PC-3 (cell line): ENCODE results near the gene ACAP3. TPM values are rescaled to one million over a fixed set of nuclear protein-coding genes. Genes with fewer than 3 reads are reported as not detected.

ENCODE experiments used
- ATAC-seq: fragments of 200-7000 bp; cut with Tn5 transposase; 2 replicates; pipeline ENCODE4 v1.9.1; 2020; ENCODE audit warnings: mild to moderate bottlenecking, moderate library complexity
- BruUV-seq: library from RNA; stranded (reverse); fragments of 400-500 nt; replicated peaks from 2 replicates; lab custom pipeline; 2021; lab: Mats Ljungman, UMichigan
- CTCF ChIA-PET: fragments of 300-600 bp; sonication (Branson Sonifier 250); formaldehyde crosslinking; loops from one replicate; lab custom pipeline; 2022; ENCODE audit warnings: antibody characterized with exemption; lab: Charles Lee
- POLR2A ChIA-PET: fragments of 300-600 bp; sonication (Branson Sonifier 250); formaldehyde crosslinking; loops from one replicate; lab custom pipeline; 2022; ENCODE audit warnings: antibody characterized with exemption; ENCODE audit not compliant: unreplicated experiment; lab: Charles Lee
- DNase-seq: peaks from one replicate; pipeline ENCODE4 v3.0.0-alpha.2; 2015
- H2AFZ ChIP-seq: fragments of 300-600 bp; sonication (generic); 2 replicates; pipeline ENCODE4 v1.6.0; 2016; ENCODE audit warnings: antibody characterized with exemption, low read length
- H3F3A ChIP-seq: fragments of 300-600 bp; sonication (generic); one replicate; pipeline ENCODE4 v1.6.0; 2017; ENCODE audit warnings: antibody characterized with exemption, low read length, control low read depth, mild to moderate bottlenecking; ENCODE audit not compliant: unreplicated experiment
- H3K27ac ChIP-seq: fragments of 300-600 bp; sonication (generic); 2 replicates; pipeline ENCODE4 v1.5.1; 2016; ENCODE audit warnings: mild to moderate bottlenecking, low read length
- H3K27me3 ChIP-seq: fragments of 300-600 bp; sonication (generic); 2 replicates; pipeline ENCODE4 v1.6.1; 2016; ENCODE audit warnings: low read length, mixed read lengths
- H3K36me3 ChIP-seq: fragments of 300-600 bp; sonication (generic); 2 replicates; pipeline ENCODE4 v1.6.1; 2016; ENCODE audit warnings: low read depth, mixed run types, low read length, mixed read lengths
- H3K4me1 ChIP-seq: fragments of 300-600 bp; sonication (generic); 2 replicates; pipeline ENCODE4 v1.5.1; 2016; ENCODE audit warnings: low read length; ENCODE audit not compliant: insufficient read depth
- H3K4me2 ChIP-seq: fragments of 300-600 bp; sonication (generic); 2 replicates; pipeline ENCODE4 v1.6.0; 2016; ENCODE audit warnings: low read length
- H3K4me3 ChIP-seq: fragments of 300-600 bp; sonication (generic); 2 replicates; pipeline ENCODE4 v1.5.1; 2016; ENCODE audit warnings: mild to moderate bottlenecking, low read length, mixed read lengths
- H3K79me2 ChIP-seq: fragments of 300-600 bp; sonication (generic); 2 replicates; pipeline ENCODE4 v1.6.1; 2017; ENCODE audit warnings: low read length, mixed read lengths
- H3K9ac ChIP-seq: fragments of 300-600 bp; sonication (generic); 2 replicates; pipeline ENCODE4 v1.6.0; 2016; ENCODE audit warnings: mild to moderate bottlenecking, low read length
- H3K9me2 ChIP-seq: fragments of 300-600 bp; sonication (generic); replicated peaks from 2 replicates; pipeline ENCODE4 v1.6.1; 2016; ENCODE audit warnings: mixed run types, low read length, mixed read lengths
- H3K9me3 ChIP-seq: fragments of 300-600 bp; sonication (generic); 2 replicates; pipeline ENCODE4 v1.6.1; 2016; ENCODE audit warnings: low read length, mixed read lengths
- H4K20me1 ChIP-seq: fragments of 300-600 bp; sonication (generic); 2 replicates; pipeline ENCODE4 v1.6.1; 2016; ENCODE audit warnings: low read length, mixed read lengths
- EZH2 ChIP-seq: fragments of 300-600 bp; sonication (generic); IDR thresholded peaks from one replicate; pipeline ENCODE4 v1.6.1; 2017; ENCODE audit warnings: antibody characterized with exemption, mild to moderate bottlenecking, low read length; ENCODE audit not compliant: unreplicated experiment
- EZH2phosphoT487 ChIP-seq: fragments of 300-600 bp; sonication (generic); IDR thresholded peaks from 2 replicates; pipeline ENCODE4 v1.6.1; 2018; ENCODE audit warnings: mild to moderate bottlenecking, antibody characterized with exemption, low read length, borderline replicate concordance
- intact Hi-C: fragments of 100-400 bp; cut with micrococcal nuclease; formaldehyde crosslinking; loops from 2 replicates; pipeline ENCODE4 v1.9.0; 2023
- total RNA-seq: library from RNA; depleted of rRNA; stranded (reverse); fragments of >200 nt; gene quantifications from 2 replicates; pipeline ENCODE4 v1.2.3, GENCODE V29; 2014
- TF ChIP-seq, protein P1 (sequence below): fragments of 300-600 bp; sonication (generic); conservative IDR thresholded peaks from 2 replicates; pipeline ENCODE4 v1.5.1; 2017; ENCODE audit warnings: antibody characterized with exemption, low read depth, mild to moderate bottlenecking, low read length

ACAP3 gene
- total RNA-seq, 1 experiment from 2014 or later: 116 TPM

DNA sequence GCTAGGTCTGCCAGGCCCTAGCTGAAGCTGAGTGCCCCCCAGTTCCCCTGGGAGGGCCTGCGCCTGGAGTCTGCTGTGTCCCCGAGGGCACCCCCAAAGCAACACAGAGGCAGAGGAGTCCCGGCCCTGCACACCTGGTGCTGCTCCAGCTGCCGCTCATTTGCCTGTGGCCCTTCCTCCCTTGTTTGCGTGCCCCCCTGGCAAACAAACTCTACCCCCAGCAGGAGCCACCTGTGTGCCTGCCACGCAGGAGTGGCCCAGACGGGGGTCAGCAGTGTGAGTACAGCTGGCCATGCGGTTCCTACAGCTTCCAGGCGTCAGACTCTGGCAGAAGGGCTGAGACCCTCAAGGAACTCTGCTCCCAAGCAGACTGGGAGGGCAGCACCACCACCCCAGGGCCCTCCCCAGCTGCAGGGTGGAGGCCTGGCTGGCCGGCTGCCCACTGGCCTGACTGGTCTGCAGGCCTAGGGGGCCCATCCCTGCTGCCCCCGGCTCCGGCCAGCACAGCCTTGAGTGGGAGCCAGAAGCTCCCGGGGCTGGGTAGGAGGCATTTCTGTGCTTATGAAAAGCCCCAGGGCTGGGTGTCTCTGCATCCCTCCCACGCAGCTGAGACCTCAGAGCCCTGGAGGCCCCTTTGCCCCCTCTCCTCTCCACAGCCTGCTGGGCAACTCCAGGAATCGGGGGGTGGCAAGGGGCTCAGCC is 22.8 kb upstream of the ACAP3 start:
- ATAC-seq: peak; percentile 5
- no peak for DNase-seq
- POLR2A ChIA-PET: no interaction called here

GRCh38 chr1:1329304-1330210 is 21.8 kb upstream of the ACAP3 start:
- ChIA-PET POLR2A (no interaction called here), CTCF (no interaction called here)
- Histone ChIP-seq H3K9ac (no peak overlapping the region), H4K20me1 (no peaks in the 10 kb centered on the region), H3K79me2 (peaks cover 26% of the 10 kb centered on the region), H2AFZ (no peak overlapping the region), H3K27me3 (no peaks in the 10 kb centered on the region), H3F3A (no peaks in the 10 kb centered on the region), H3K9me2 (no peaks in the 10 kb centered on the region), H3K4me2 (no peak overlapping the region), H3K4me3 (no peak overlapping the region), H3K27ac (no peak overlapping the region), H3K4me1 (peaks cover 47% of the 10 kb centered on the region), H3K36me3 (peaks cover 3% of the 10 kb centered on the region; the same call in 1 of the 2 replicates), H3K9me3 (no peaks in the 10 kb centered on the region)
- no peak for ATAC-seq
- TF ChIP-seq EZH2phosphoT487 (no peak), EZH2 (no peak)
- TF ChIP-seq, protein P1, sequence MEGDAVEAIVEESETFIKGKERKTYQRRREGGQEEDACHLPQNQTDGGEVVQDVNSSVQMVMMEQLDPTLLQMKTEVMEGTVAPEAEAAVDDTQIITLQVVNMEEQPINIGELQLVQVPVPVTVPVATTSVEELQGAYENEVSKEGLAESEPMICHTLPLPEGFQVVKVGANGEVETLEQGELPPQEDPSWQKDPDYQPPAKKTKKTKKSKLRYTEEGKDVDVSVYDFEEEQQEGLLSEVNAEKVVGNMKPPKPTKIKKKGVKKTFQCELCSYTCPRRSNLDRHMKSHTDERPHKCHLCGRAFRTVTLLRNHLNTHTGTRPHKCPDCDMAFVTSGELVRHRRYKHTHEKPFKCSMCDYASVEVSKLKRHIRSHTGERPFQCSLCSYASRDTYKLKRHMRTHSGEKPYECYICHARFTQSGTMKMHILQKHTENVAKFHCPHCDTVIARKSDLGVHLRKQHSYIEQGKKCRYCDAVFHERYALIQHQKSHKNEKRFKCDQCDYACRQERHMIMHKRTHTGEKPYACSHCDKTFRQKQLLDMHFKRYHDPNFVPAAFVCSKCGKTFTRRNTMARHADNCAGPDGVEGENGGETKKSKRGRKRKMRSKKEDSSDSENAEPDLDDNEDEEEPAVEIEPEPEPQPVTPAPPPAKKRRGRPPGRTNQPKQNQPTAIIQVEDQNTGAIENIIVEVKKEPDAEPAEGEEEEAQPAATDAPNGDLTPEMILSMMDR: no peak
- no TSS peak for BruUV-seq
- peak; percentile 37 for DNase-seq
- intact Hi-C loops: loop anchor here (2.0 kb wide), 1 partner anchor 15 kb away; no protein-coding TSS in a partner anchor

More for the DNA sequence above, 22.8 kb upstream of the ACAP3 start:
- Histone ChIP-seq H2AFZ (no peak overlapping the region), H3K4me1 (peaks cover 47% of the 10 kb centered on the region), H3K9me2 (no peaks in the 10 kb centered on the region), H3K27ac (peak overlapping the region; percentile 68), H3K4me3 (no peak overlapping the region), H3K9ac (0 out of 2 replicates have a peak overlapping the region, but pooled peaks have one; percentile 11), H3K79me2 (peaks cover 18% of the 10 kb centered on the region), H3F3A (no peaks in the 10 kb centered on the region), H3K36me3 (peaks cover 4% of the 10 kb centered on the region; the same call in 1 of the 2 replicates), H4K20me1 (no peaks in the 10 kb centered on the region), H3K27me3 (no peaks in the 10 kb centered on the region), H3K9me3 (no peaks in the 10 kb centered on the region), H3K4me2 (peak overlapping the region; percentile 54)
- CTCF ChIA-PET: no interaction called here
- TF ChIP-seq, protein P1: no peak
- TF ChIP-seq EZH2 (no peak), EZH2phosphoT487 (no peak)
- intact Hi-C loops: loop anchor here (2.0 kb wide), 1 partner anchor 14 kb away; no protein-coding TSS in a partner anchor
- BruUV-seq: no TSS peak
